Smooth muscle cell (in vitro differentiated cells): Measurements from ENCODE around the gene GALNT9. TPM values are rescaled to one million over a fixed set of nuclear protein-coding genes. Genes with fewer than 3 reads are reported as not detected.
"Not testable (repeated sequence)": the region's sequence is repeated elsewhere in the genome, so short reads cannot be mapped to it uniquely, and the experiment has no call there.

Experiments used
- DNase-seq: peaks from one replicate; lab custom pipeline; 2025; ENCODE audit not compliant: unreplicated experiment; lab: John Stamatoyannopoulos, UW
- H2AFZ ChIP-seq: fragments of 200-600 bp; sonication (generic); 2 replicates; pipeline ENCODE4 v1.6.0; 2016; ENCODE audit warnings: antibody characterized with exemption, low read depth, mild to moderate bottlenecking
- H3F3A ChIP-seq: fragments of 200-600 bp; sonication (generic); 2 replicates; pipeline ENCODE4 v1.6.0; 2017; ENCODE audit warnings: antibody characterized with exemption, low read depth
- H3K27ac ChIP-seq: fragments of 200-600 bp; sonication (generic); 2 replicates; pipeline ENCODE4 v1.5.1; 2016; ENCODE audit warnings: low read depth, mild to moderate bottlenecking
- H3K27me3 ChIP-seq: fragments of 200-600 bp; sonication (generic); 2 replicates; pipeline ENCODE4 v1.6.1; 2016; ENCODE audit warnings: low read depth, mild to moderate bottlenecking
- H3K36me3 ChIP-seq: fragments of 200-600 bp; sonication (generic); 2 replicates; pipeline ENCODE4 v1.5.1; 2016; ENCODE audit warnings: low read depth
- H3K4me1 ChIP-seq: fragments of 200-600 bp; sonication (generic); 2 replicates; pipeline ENCODE4 v1.5.1; 2016; ENCODE audit warnings: low read depth
- H3K4me2 ChIP-seq: fragments of 200-600 bp; sonication (generic); 2 replicates; pipeline ENCODE4 v1.6.0; 2016; ENCODE audit warnings: mild to moderate bottlenecking
- H3K4me3 ChIP-seq: fragments of 200-600 bp; sonication (generic); 2 replicates; pipeline ENCODE4 v1.5.1; 2016; ENCODE audit warnings: mild to moderate bottlenecking
- H3K79me2 ChIP-seq: fragments of 200-600 bp; sonication (generic); 2 replicates; pipeline ENCODE4 v1.6.0; 2016; ENCODE audit warnings: low read depth, mild to moderate bottlenecking
- H3K9ac ChIP-seq: fragments of 200-600 bp; sonication (generic); 2 replicates; pipeline ENCODE4 v1.6.0; 2016; ENCODE audit warnings: low read depth
- H3K9me3 ChIP-seq: fragments of 200-600 bp; sonication (generic); replicated peaks from 2 replicates; pipeline ENCODE4 v1.5.1; 2016; ENCODE audit warnings: low read depth
- H4K20me1 ChIP-seq: fragments of 200-600 bp; sonication (generic); 2 replicates; pipeline ENCODE4 v1.6.0; 2016; ENCODE audit warnings: low read depth
- CTCF ChIP-seq: fragments of 200-600 bp; sonication (generic); IDR thresholded peaks from 2 replicates; pipeline ENCODE4 v1.5.1; 2017; ENCODE audit warnings: borderline replicate concordance, mild to moderate bottlenecking, antibody characterized with exemption; ENCODE audit not compliant: insufficient read depth, poor library complexity, severe bottlenecking
- WGBS: methylation state at CpG from one replicate; pipeline ENCODE4 v1.1.7; 2016; ENCODE audit warnings: low lambda C conversion rate; 5-methylcytosine and 5-hydroxymethylcytosine counted together
- polyA plus RNA-seq: library from polyadenylated mRNA; unstranded; fragments of >200 nt; fragmentation: Nextera tagmentation; extraction: Ambion mirVana; gene quantifications from 2 replicates; pipeline ENCODE4 v1.2.1, GENCODE V29; 2016
- total RNA-seq: library from RNA; depleted of rRNA; stranded (reverse); fragments of >200 nt; gene quantifications from 2 replicates; pipeline ENCODE4 v1.2.3, GENCODE V29; 2014

The GALNT9 gene
- total and polyA plus RNA-seq, 2 experiments from 2014 or later = 1.1 TPM; not detected in 1

- Histone ChIP-seq H3K9ac (no peak overlapping the region), H3K27me3 (no peaks in the 10 kb centered on the region), H3K27ac (no peak overlapping the region), H3K4me2 (no peak overlapping the region), H3F3A (no peaks in the 10 kb centered on the region), H3K79me2 (no peaks in the 10 kb centered on the region), H2AFZ (no peak overlapping the region), H3K4me3 (no peak overlapping the region), H3K36me3 (no peaks in the 10 kb centered on the region), H4K20me1 (peaks cover 5% of the 10 kb centered on the region), H3K4me1 (no peaks in the 10 kb centered on the region), H3K9me3 (no peaks in the 10 kb centered on the region)
- no peak for DNase-seq
- 96% methylated on average over 26 of the region's 32 CpGs for WGBS
- no peak for TF ChIP-seq CTCF
Observed at GRCh38 chr12:132151766-132152410, 177.5 kb downstream of the GALNT9 start.

DNA sequence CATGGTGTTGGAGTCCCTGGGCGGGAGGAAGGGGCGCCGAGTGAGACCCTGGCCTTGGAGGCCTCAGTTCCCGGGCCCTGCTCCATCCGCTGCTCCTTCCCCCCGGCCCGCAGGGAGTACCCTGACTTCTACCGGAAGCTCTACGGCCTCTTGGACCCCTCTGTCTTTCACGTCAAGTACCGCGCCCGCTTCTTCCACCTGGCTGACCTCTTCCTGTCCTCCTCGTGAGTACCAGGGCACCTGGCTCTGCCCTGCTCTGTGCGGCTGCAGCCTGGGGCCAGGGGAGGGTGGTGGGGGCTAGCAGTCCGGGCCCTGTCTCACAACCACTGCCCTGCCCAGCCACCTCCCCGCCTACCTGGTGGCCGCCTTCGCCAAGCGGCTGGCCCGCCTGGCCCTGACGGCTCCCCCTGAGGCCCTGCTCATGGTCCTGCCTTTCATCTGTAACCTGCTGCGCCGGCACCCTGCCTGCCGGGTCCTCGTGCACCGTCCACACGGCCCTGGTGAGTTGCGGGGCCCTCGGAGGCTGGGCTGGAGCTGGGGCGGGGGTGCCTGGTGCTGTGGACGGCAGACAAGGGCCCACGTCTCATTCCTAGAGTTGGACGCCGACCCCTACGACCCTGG, 178.1 kb downstream of the GALNT9 start:
- 98% methylated on average over 36 of the region's 36 CpGs for WGBS

GRCh38 chr12:132150780-132151144, 178.6 kb downstream of the GALNT9 start:
- Histone ChIP-seq H3K36me3 (no peaks in the 10 kb centered on the region), H3K4me3 (no peak overlapping the region), H4K20me1 (peaks cover 5% of the 10 kb centered on the region), H3K4me2 (no peak overlapping the region), H2AFZ (no peak overlapping the region), H3K27me3 (no peaks in the 10 kb centered on the region), H3K9ac (no peak overlapping the region), H3K9me3 (no peaks in the 10 kb centered on the region), H3K4me1 (no peaks in the 10 kb centered on the region), H3K79me2 (no peaks in the 10 kb centered on the region), H3K27ac (no peak overlapping the region), H3F3A (no peaks in the 10 kb centered on the region)
- DNase-seq = no peak
- 97% methylated on average over 4 of the region's 6 CpGs for WGBS
- no peak for TF ChIP-seq CTCF

More for the DNA sequence above, 178.1 kb downstream of the GALNT9 start:
- Histone ChIP-seq H3K4me3 (no peak overlapping the region), H3K4me2 (no peak overlapping the region), H3K9ac (no peak overlapping the region), H3K79me2 (no peaks in the 10 kb centered on the region), H3K36me3 (no peaks in the 10 kb centered on the region), H3F3A (no peaks in the 10 kb centered on the region), H3K9me3 (no peaks in the 10 kb centered on the region), H3K27me3 (no peaks in the 10 kb centered on the region), H4K20me1 (peaks cover 5% of the 10 kb centered on the region), H2AFZ (no peak overlapping the region), H3K27ac (no peak overlapping the region), H3K4me1 (no peaks in the 10 kb centered on the region)
- no peak for TF ChIP-seq CTCF
- DNase-seq = no peak

DNA sequence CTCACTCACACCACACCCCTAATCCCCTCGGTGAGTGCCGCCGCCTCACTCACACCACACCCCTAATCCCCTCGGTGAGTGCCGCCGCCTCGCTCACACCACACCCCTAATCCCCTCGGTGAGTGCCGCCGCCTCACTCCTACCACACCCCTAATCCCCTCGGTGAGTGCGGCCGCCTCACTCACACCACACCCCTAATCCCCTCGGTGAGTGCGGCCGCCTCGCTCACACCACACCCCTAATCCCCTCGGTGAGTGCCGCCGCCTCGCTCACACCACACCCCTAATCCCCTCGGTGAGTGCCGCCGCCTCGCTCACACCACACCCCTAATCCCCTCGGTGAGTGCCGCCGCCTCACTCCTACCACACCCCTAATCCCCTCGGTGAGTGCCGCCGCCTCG, 179.9 kb downstream of the GALNT9 start:
- H3F3A ChIP-seq, H3K4me3 ChIP-seq, H3K4me1 ChIP-seq, H3K27me3 ChIP-seq, H3K79me2 ChIP-seq, H2AFZ ChIP-seq, H3K9me3 ChIP-seq, H4K20me1 ChIP-seq, H3K4me2 ChIP-seq, H3K9ac ChIP-seq, H3K36me3 ChIP-seq, DNase-seq, H3K27ac ChIP-seq: not testable (repeated sequence)
- 98% methylated on average over 27 of the region's 32 CpGs for WGBS
